GM04504 (cell line): ENCODE data around the gene PIGX.

Experiments used
- DNase-seq: peaks from one replicate; pipeline ENCODE4 v3.0.0-alpha.2; 2012; ENCODE audit warnings: low read depth

Gene PIGX

DNA sequence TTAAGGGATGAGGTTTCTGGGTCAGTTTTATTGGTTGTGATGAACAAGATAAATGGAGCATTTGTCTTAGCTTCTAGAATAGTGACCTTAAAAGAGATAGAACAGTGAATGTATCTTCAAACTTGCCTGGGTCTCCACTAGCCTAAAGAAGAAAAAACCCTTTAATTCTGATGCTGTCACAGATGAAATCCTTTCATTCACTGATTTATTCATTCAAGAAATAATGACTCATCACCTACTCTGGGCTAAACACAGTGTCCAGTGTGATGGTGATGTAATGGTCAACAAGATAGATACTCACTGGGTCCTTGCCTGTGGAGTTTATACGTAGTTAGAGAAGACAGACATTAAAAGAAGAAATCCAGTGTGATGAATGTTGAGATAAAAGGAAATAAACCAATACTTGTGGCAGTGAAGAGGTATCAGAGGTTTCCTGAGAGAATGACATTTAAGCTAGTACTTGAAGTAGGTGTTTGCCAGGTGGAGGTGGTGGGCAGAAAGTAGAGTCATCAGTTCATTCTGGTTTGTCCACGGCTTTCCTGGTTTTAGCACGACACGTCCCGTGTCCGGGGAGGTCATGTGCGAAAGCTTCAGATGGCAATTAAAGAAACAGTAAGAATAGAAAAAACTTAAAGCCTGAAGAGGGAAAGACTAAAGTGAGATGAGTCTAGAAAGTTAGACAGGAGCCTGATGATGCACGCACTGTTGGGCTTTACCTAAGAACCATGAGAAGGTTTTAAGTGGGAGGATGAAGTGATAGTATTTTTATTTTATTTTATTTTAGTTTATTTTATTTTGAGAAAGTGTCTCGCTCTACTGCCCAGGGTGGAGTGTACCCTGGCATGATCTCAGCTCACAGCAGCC, 45.9 kb downstream of the PIGX start:
- peak; percentile 32 for DNase-seq

DNA sequence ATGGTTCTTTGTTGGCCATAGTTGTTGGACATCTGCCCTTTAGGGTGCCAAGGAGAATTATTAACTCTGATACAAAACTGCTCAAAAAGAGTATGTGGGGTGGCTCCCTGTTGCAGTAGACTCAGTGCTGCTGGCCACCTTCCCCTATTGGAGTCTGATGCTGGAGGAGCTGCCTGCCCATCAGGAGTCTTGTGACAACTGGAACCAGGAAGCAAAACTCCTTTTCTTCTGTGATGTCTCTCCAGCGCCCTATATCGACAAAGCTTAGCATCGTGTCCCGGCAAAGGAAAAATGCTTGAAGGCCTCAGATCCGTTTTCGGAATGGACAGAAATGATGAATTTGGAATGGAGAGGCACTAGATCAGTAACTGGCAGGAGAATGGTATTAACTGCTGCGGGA, 51.0 kb downstream of the PIGX start:
- no peak for DNase-seq

DNA sequence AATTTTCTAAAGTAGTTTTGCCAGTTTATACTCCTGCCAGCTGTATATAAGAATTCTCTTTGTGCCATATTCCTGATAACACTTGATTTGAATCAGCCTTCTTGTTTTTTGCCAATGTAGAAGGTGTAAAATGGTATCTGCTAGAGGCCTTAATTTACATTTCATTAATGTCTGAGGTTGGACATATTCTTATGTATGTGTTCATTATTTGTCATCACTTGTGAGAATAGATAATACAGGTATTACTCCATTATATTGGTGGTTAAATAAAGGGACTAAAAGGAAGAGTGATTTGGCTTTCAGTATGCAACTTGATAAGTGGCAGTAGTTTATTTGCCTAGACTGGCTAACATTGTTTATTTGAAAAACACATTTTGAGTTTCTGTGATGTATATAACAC, 53.3 kb downstream of the PIGX start:
- DNase-seq = no peak

DNA sequence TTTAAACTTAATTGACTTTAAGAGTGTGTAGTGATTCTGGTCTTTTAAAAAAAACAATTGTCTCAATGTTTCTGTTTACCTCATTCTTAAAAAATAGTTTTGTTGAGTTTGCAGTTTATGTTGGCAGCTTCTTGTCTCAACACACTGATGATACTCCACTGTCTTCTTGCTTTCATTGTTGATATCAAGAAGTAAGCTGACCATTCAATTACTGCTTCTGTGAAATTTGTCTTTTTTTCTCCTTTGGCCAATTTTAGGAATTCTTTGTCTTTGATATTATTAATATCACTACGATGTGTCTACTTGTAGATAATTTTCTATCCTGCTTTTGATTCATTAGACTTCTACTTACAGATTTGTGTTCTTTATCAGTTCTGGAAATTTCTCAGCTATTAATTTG, 58.9 kb downstream of the PIGX start:
- no peak for DNase-seq

DNA sequence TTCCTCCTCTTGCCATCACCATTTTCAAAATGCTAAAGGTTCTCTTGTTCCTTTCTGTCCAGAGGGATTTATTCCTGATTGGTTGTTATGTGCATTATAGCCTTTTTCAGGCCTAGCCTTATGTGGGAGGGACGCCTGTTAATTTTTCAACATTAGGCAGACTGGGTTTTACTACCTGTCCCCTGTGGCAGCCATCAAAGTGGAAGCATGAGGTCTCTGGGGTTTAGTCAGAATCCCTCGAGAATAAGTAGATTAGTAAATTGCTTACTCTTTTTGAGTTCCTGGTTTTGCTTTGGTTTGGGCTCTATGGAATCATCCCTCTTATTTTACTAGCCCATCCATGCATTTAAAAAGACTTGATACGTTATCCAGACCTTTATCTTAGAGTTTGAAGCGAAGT, 59.9 kb downstream of the PIGX start:
- DNase-seq = no peak

DNA sequence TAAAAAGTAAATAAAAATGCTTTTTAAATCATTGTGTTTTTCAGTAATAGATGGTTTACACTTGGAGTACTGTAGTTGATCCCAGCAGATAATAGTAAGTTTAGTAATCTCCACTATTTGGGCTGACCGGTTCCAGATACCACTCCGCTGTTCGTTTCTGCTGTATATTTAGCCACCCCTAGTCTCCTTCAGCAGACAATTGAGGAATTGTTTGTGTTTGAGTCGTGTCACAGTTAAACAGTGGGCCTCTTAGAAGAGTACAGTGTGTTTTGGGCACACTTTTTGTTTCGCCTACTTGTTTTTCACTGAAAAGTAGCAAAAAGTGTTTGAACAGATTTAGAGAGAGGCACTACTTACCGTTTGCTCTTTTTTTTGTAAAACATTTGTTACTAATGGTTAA, 60.7 kb downstream of the PIGX start:
- no peak for DNase-seq

DNA sequence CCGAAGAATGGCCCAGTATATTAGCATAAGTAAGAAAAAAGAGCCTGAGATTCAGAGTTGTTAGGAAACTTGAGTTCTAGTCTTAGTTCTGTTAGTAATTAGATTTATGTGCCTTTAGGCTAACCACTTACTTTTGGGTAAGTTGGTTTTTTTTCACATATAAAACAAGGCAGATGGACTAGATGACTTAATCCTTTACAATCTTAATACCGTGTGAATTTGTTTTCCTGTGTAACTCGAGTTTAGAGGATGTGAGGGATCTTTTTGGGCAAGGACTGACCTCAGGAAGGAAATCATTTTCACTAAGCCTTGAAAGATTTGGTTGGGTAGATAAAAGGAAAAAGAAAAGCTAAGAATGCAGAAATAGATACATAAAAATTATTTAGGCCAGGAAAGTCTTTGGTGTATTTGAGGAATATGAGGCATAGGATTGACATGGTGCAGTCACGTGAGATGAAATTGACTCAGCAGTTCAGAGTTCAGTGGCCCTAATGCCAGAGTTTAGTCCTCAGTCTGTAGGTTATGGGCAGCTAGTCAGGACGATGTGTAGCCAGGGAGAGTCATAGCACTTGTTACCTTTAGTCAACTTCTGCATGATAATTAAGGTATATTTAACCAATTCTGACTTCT, 62.1 kb downstream of the PIGX start:
- peak; percentile 46 for DNase-seq

DNA sequence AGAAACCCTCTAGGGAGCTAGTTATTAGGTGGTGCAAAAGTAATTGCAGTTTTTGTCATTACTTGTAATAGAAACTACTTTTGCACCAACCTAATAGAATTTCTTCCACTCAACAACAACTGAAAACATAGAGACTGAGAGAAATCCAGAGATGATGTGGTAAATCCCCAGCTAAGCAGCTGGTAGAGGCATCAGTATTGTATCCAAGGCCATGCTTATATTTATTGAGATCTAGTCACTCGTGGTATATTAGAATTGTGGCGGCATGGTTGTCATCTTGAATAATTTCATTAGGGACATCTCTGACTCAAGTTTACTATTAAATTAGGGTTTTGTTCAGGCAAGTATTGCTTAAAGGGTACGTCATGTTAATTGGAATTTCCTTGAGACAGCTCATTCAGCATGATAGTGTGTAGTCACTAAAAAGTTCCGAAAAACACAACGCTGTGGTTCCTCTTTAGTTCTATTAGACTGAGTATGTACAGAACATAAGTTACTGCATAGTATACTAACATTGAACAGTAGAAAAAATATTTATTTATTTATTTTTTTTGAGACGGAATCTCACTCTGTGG, 62.8 kb downstream of the PIGX start:
- DNase-seq = peak; percentile 33

DNA sequence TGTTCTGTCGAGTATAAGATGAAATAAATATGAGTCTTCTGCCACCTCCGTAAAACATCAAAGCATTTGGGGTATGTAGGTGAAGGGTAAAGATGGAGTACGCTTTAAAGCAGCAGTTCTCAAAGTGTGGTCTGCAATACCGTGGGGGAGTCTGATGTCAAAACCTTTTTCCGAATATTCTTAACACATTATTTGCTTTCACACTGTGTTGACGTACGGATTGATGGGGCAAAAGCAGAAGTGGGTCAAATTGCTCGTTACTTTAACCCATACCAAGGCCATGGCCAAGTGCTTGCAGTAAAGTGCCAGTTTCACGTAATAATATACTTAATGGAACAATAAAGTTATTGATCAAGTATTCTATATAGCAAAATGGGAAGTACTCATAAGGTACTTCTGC, 63.8 kb downstream of the PIGX start:
- no peak for DNase-seq

DNA sequence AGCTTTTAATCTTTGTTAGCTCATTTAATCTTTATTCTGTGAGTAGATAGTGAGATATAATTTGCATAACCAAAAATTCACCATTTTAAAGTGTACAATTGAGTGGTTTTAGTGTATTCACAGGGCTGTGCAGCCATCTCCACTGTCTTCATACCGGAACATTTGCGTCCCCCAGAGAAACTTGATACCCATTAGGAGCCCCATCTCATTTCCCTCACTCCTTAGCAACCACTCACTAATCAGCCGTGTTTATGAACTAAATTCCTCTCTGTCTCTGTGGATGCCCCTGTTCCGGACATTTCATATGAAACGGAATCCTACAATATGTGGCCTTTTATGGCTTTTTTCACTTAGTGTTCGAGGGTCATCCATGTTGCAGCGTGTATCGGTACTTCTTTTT, 65.7 kb downstream of the PIGX start:
- no peak for DNase-seq

DNA sequence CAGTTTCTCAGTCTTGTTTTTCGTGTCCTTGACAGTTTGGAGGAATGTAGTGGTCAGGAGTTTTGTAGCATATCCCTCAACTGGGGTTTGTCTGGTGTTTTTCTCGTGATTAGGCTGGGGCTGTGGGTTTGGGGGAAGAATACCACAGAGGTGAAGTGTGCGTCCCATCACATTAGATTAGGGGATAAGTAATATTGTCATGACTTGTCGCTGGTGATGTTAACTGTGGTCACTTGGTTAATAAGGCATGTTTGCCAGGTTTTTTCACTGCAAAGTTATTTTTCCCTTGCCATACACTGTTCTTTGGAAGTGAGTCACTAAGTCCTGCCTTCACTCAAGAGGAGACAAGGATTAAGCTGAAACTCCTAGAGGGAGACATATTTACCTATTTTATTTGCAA, 66.6 kb downstream of the PIGX start:
- DNase-seq = peak; percentile 44

DNA sequence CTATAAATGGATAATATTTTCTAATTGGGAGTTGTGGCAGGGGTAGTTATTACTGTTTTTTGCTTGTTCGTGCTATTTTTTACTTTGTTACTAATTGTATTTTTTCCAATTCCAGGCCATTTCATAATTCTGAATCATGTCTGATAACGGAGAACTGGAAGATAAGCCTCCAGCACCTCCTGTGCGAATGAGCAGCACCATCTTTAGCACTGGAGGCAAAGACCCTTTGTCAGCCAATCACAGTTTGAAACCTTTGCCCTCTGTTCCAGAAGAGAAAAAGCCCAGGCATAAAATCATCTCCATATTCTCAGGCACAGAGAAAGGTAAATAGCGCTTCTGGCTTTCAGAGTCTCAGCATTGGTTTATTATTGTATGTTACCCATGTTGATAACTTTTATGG, 70.3 kb downstream of the PIGX start:
- no peak for DNase-seq
